ENCODE measurements around the gene PLA2G6.

Gene PLA2G6

DNA sequence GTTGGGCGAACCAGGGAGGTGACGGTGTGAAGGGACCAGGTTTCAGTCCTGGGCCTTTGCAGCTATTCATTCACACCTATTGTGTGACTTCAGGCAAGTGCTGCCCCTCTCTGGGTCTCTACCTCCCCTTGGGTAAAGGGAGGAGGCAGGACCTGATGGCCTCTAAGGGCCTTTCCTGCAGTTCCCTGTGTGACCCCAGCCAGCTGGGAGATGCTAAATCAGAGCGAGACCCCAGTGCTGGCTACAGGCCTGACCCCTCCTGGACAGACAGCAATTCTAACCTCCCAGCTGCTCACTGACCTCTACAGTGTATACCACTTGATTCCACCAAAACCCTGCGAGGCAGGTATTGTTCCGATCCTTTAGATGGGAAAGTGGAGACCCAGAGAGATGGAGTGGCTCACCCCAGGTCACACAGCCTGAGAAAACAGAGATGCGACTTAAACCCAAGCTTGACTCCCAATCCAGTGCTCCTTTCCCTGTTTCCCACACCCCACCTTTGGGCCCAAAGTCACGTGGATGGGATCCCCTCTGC lies 26.3 kb upstream of the PLA2G6 start:
- Histone ChIP-seq H3K27me3 (ENCODE audit: insufficient read depth, poor library complexity, severe bottlenecking) (no peaks in the 10 kb centered on the region), H3K4me3 (ENCODE audit: severe bottlenecking) (no peak overlapping the region), H3K4me1 (ENCODE audit: insufficient read depth, poor library complexity, severe bottlenecking) (peaks cover 7% of the 10 kb centered on the region), H3K36me3 (ENCODE audit: low read depth) (peaks cover 16% of the 10 kb centered on the region; the same call in 1 of the 2 replicates), H3K9me3 (ENCODE audit: severe bottlenecking) (no peaks in the 10 kb centered on the region), H3K27ac (ENCODE audit: poor library complexity, severe bottlenecking) (no peak overlapping the region)
- no peak for ATAC-seq (ENCODE audit: low read depth)
- TF ChIP-seq, protein P1, sequence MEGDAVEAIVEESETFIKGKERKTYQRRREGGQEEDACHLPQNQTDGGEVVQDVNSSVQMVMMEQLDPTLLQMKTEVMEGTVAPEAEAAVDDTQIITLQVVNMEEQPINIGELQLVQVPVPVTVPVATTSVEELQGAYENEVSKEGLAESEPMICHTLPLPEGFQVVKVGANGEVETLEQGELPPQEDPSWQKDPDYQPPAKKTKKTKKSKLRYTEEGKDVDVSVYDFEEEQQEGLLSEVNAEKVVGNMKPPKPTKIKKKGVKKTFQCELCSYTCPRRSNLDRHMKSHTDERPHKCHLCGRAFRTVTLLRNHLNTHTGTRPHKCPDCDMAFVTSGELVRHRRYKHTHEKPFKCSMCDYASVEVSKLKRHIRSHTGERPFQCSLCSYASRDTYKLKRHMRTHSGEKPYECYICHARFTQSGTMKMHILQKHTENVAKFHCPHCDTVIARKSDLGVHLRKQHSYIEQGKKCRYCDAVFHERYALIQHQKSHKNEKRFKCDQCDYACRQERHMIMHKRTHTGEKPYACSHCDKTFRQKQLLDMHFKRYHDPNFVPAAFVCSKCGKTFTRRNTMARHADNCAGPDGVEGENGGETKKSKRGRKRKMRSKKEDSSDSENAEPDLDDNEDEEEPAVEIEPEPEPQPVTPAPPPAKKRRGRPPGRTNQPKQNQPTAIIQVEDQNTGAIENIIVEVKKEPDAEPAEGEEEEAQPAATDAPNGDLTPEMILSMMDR (IDR thresholded peaks at IDR 0.05; ENCODE audit: poor library complexity, severe bottlenecking), result no peak
- DNase-seq (ENCODE audit: low spot score), result no peak

DNA sequence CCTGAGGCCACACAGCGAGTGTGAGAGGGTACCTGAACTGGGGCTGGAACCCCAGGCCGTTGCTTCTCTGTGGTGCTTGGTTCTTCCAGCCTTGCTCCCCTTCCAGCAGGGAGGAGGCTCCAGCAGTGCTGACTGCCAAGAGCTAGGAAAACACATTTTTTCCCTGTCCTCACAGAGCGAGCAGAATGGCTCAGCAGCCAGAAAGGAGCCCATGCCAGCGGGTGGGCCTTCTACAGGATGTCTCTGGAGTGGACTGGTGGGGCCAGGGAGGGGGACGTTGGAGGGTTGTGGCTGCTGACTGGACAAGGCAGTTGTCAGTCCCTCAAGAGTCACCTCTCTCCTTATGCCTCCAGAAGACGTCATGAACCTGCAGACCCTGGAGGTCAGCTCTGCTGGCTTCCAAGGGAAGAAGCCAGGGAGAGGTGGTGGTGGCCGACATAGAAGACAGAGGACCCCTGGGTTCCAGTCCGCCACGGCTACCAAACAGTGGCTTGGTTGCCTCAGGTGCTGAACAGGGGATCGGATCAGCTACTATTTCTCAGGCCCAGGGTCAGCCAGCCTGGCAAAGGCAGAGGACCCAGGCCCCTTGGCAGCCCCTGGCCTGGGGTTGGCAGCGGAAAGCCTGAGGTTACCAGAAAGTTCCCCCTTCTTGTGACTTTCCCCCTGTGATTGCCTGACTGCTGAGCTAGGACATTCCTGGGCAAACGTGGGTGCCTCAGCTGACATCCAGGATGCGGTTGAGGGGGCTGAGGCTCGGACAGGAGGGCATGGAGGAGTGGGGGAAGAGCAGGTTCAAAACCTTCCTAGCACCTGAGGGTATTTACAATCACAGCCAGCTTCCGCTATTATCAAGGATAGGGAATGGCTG lies 23.9 kb upstream of the PLA2G6 start:
- DNase-seq (ENCODE audit: low spot score), result no peak
- Histone ChIP-seq H3K27ac (ENCODE audit: poor library complexity, severe bottlenecking) (peak overlapping the region; percentile 91), H3K27me3 (ENCODE audit: insufficient read depth, poor library complexity, severe bottlenecking) (no peaks in the 10 kb centered on the region), H3K4me1 (ENCODE audit: insufficient read depth, poor library complexity, severe bottlenecking) (peaks cover 7% of the 10 kb centered on the region), H3K9me3 (ENCODE audit: severe bottlenecking) (no peaks in the 10 kb centered on the region), H3K4me3 (ENCODE audit: severe bottlenecking) (no peak overlapping the region), H3K36me3 (ENCODE audit: low read depth) (peaks cover 10% of the 10 kb centered on the region; the same call in 1 of the 2 replicates)
- TF ChIP-seq, protein P1 (IDR thresholded peaks at IDR 0.05; ENCODE audit: poor library complexity, severe bottlenecking), result no peak
- no peak for ATAC-seq (ENCODE audit: low read depth)

DNA sequence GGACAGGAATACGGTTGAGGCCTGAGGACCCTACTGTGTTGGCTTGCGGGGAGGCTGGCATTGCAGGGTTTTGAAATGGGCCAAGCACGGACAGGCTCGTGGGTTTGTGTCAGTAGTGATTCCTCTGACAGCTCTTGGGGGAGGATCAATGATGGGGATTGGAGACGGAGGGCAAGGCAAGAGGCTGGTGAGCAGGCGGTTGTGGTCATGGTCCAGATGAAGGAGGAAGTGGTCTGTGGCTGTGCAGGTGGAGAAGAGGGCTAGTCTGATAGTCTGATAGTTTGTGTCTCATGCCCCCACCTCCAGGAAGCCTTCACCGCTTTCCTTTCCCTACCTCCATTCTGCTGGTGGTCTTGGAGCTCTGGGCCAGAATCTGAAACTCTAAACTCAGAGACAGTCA lies 23.2 kb upstream of the PLA2G6 start:
- H3K4me1 ChIP-seq (ENCODE audit: insufficient read depth, poor library complexity, severe bottlenecking), result peaks cover 7% of the 10 kb centered on the region

DNA sequence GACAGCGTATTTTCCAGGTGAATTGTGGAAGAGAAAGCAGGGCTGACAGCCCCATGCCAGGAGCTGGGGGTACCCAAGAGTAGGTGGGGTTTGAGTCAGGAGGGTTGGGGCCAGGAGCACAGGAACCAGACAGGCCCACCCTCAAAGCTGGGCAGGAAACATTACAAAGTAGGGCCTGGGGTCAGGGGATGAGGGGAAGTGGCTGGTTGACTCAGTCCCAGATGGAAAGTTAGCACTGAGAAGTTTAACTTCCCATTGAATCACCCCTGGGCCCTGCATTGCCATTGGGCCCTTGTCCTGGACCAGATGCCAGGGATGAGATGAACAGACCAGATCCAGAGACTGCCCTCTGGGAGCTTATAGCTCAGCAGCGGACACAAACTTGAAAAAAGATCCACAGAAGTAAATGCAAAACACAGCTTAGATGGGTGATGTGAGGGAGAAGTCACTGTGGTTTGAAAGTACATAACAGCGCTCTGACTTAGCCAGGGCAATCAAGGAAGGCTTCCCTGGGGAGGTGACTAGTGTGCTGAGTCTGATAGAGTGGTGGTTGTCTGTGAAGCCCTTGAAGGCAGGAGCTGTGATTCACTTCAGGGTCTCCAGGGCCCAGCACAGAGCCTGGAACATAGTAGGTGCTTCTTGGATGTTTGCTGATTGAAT lies 22.4 kb upstream of the PLA2G6 start:
- peak overlapping the region; percentile 91 for H3K27ac ChIP-seq (ENCODE audit: poor library complexity, severe bottlenecking)
- H3K36me3 ChIP-seq (ENCODE audit: low read depth), result peaks cover 10% of the 10 kb centered on the region; the same call in 1 of the 2 replicates
- no peak overlapping the region for H3K4me3 ChIP-seq (ENCODE audit: severe bottlenecking)
- DNase-seq (ENCODE audit: low spot score) (no peak), ATAC-seq (ENCODE audit: low read depth) (no peak)
- TF ChIP-seq, protein P1 (IDR thresholded peaks at IDR 0.05; ENCODE audit: poor library complexity, severe bottlenecking), result no peak
- no peaks in the 10 kb centered on the region for H3K9me3 ChIP-seq (ENCODE audit: severe bottlenecking)
- H3K27me3 ChIP-seq (ENCODE audit: insufficient read depth, poor library complexity, severe bottlenecking), result no peaks in the 10 kb centered on the region
- peaks cover 7% of the 10 kb centered on the region for H3K4me1 ChIP-seq (ENCODE audit: insufficient read depth, poor library complexity, severe bottlenecking)

More for the DNA sequence above, 23.2 kb upstream of the PLA2G6 start:
- Histone ChIP-seq H3K27ac (ENCODE audit: poor library complexity, severe bottlenecking) (peak overlapping the region; percentile 91), H3K36me3 (ENCODE audit: low read depth) (peaks cover 10% of the 10 kb centered on the region; the same call in 1 of the 2 replicates), H3K27me3 (ENCODE audit: insufficient read depth, poor library complexity, severe bottlenecking) (no peaks in the 10 kb centered on the region), H3K4me3 (ENCODE audit: severe bottlenecking) (no peak overlapping the region), H3K9me3 (ENCODE audit: severe bottlenecking) (no peaks in the 10 kb centered on the region)
- DNase-seq (ENCODE audit: low spot score), result no peak
- TF ChIP-seq, protein P1 (IDR thresholded peaks at IDR 0.05; ENCODE audit: poor library complexity, severe bottlenecking), result no peak
- no peak for ATAC-seq (ENCODE audit: low read depth)
